ENCODE results near the gene TXK. TPM values are rescaled to one million over a fixed set of nuclear protein-coding genes. Genes with fewer than 3 reads are reported as not detected.

The TXK gene
- total RNA-seq (0.40 and 1.5 TPM in 2 replicates), polyA plus RNA-seq (0.18 and 0.76 TPM in 2 replicates)

- no peaks in the 10 kb centered on the region for H3K9me2 ChIP-seq (replicated peaks; ENCODE audit: insufficient read depth)
- H3K9me3 ChIP-seq (ENCODE audit: low read depth): no peaks in the 10 kb centered on the region
- H3K79me2 ChIP-seq: no peaks in the 10 kb centered on the region
- H2AFZ ChIP-seq: no peak within 1 kb of the TSS
- no peaks in the 10 kb centered on the region for H4K20me1 ChIP-seq (ENCODE audit: insufficient read depth, poor library complexity, severe bottlenecking)
- H3K27me3 ChIP-seq: no peaks in the 10 kb centered on the region
- no peak for TF ChIP-seq EZH2phosphoT487 (IDR thresholded peaks at IDR 0.05; ENCODE audit: low read depth, severe bottlenecking, unreplicated experiment)
- no peak for TF ChIP-seq EZH2 (IDR thresholded peaks at IDR 0.05; ENCODE audit: borderline replicate concordance)
- TF ChIP-seq CTCF (IDR thresholded peaks at IDR 0.05; ENCODE audit: poor library complexity): no peak
- 97% methylated on average over 5 of the region's 5 CpGs for WGBS (ENCODE audit: low lambda C conversion rate, missing lambda C conversion rate)
- H3K4me2 ChIP-seq: no peak within 1 kb of the TSS
- no peak within 1 kb of the TSS for H3K27ac ChIP-seq
- no peaks in the 10 kb centered on the region for H3K36me3 ChIP-seq (replicated peaks; ENCODE audit: insufficient read depth, low read depth)
- H3K4me3 ChIP-seq: no peak within 1 kb of the TSS
- no peaks in the 10 kb centered on the region for H3K4me1 ChIP-seq (ENCODE audit: insufficient read depth)
- no peak for DNase-seq (ENCODE audit: low spot score)
Observed at GRCh38 chr4:48134081-48134480, at the start of gene TXK. Gene TXK, minus strand, starts transcription at chr4:48134250. Its CDS starts 80 bp downstream, at chr4:48134170.

- TF ChIP-seq EZH2 (IDR thresholded peaks at IDR 0.05; ENCODE audit: borderline replicate concordance): no peak
- no peak for TF ChIP-seq EZH2phosphoT487 (IDR thresholded peaks at IDR 0.05; ENCODE audit: low read depth, severe bottlenecking, unreplicated experiment)
- TF ChIP-seq CTCF (IDR thresholded peaks at IDR 0.05; ENCODE audit: poor library complexity): no peak
- Histone ChIP-seq H4K20me1 (ENCODE audit: insufficient read depth, poor library complexity, severe bottlenecking) (no peaks in the 10 kb centered on the region), H3K27me3 (no peaks in the 10 kb centered on the region), H3K4me2 (no peak overlapping the region), H3K4me1 (ENCODE audit: insufficient read depth) (no peaks in the 10 kb centered on the region), H3K79me2 (no peaks in the 10 kb centered on the region), H3K9me3 (ENCODE audit: low read depth) (no peaks in the 10 kb centered on the region), H3K36me3 (replicated peaks; ENCODE audit: insufficient read depth, low read depth) (no peaks in the 10 kb centered on the region), H2AFZ (no peak overlapping the region), H3K27ac (no peak overlapping the region), H3K4me3 (no peak overlapping the region), H3K9me2 (replicated peaks; ENCODE audit: insufficient read depth) (no peaks in the 10 kb centered on the region)
- DNase-seq (ENCODE audit: low spot score): no peak
Observed at GRCh38 chr4:48180234-48180633, 46.2 kb upstream of the TXK start.

- Histone ChIP-seq H3K27ac (no peak overlapping the region), H3K79me2 (no peaks in the 10 kb centered on the region), H3K36me3 (replicated peaks; ENCODE audit: insufficient read depth, low read depth) (no peaks in the 10 kb centered on the region), H3K9me2 (replicated peaks; ENCODE audit: insufficient read depth) (no peaks in the 10 kb centered on the region), H2AFZ (no peak overlapping the region), H3K4me3 (no peak overlapping the region), H3K4me2 (no peak overlapping the region), H3K27me3 (no peaks in the 10 kb centered on the region), H4K20me1 (ENCODE audit: insufficient read depth, poor library complexity, severe bottlenecking) (no peaks in the 10 kb centered on the region), H3K4me1 (ENCODE audit: insufficient read depth) (no peaks in the 10 kb centered on the region), H3K9me3 (ENCODE audit: low read depth) (no peaks in the 10 kb centered on the region)
- no peak for DNase-seq (ENCODE audit: low spot score)
- TF ChIP-seq CTCF (IDR thresholded peaks at IDR 0.05; ENCODE audit: poor library complexity) (no peak), EZH2phosphoT487 (IDR thresholded peaks at IDR 0.05; ENCODE audit: low read depth, severe bottlenecking, unreplicated experiment) (no peak), EZH2 (IDR thresholded peaks at IDR 0.05; ENCODE audit: borderline replicate concordance) (no peak)
- WGBS (ENCODE audit: low lambda C conversion rate, missing lambda C conversion rate): 79% methylated on average over 4 of the region's 4 CpGs
Observed at GRCh38 chr4:48178931-48179330, 44.9 kb upstream of the TXK start.

GRCh38 chr4:48175806-48176205 is 41.8 kb upstream of the TXK start:
- H3K9me3 ChIP-seq (ENCODE audit: low read depth): no peaks in the 10 kb centered on the region
- no peak overlapping the region for H3K4me3 ChIP-seq
- H3K4me2 ChIP-seq: no peak overlapping the region
- no peaks in the 10 kb centered on the region for H3K9me2 ChIP-seq (replicated peaks; ENCODE audit: insufficient read depth)
- H3K4me1 ChIP-seq (ENCODE audit: insufficient read depth): no peaks in the 10 kb centered on the region
- H2AFZ ChIP-seq: no peak overlapping the region
- no peaks in the 10 kb centered on the region for H3K79me2 ChIP-seq
- TF ChIP-seq EZH2 (IDR thresholded peaks at IDR 0.05; ENCODE audit: borderline replicate concordance) (no peak), EZH2phosphoT487 (IDR thresholded peaks at IDR 0.05; ENCODE audit: low read depth, severe bottlenecking, unreplicated experiment) (no peak), CTCF (IDR thresholded peaks at IDR 0.05; ENCODE audit: poor library complexity) (no peak)
- no peak overlapping the region for H3K27ac ChIP-seq
- no peaks in the 10 kb centered on the region for H3K27me3 ChIP-seq
- no peak for DNase-seq (ENCODE audit: low spot score)
- H3K36me3 ChIP-seq (replicated peaks; ENCODE audit: insufficient read depth, low read depth): no peaks in the 10 kb centered on the region
- no peaks in the 10 kb centered on the region for H4K20me1 ChIP-seq (ENCODE audit: insufficient read depth, poor library complexity, severe bottlenecking)

Data from hepatocyte (in vitro differentiated cells).